B cell (primary cell): ENCODE results near the gene CPSF2. TPM values are rescaled to one million over a fixed set of nuclear protein-coding genes. Genes with fewer than 3 reads are reported as not detected.

ENCODE experiments used
- ATAC-seq: fragments of 200-7000 bp; cut with Tn5 transposase; one replicate; pipeline ENCODE4 v1.10.0; 2021; ENCODE audit warnings: low read depth, mild to moderate bottlenecking, moderate number of reproducible peaks, moderate library complexity
- CTCF ChIA-PET: fragments of 350-600 bp; sonication (Branson Sonifier 250); formaldehyde crosslinking; loops from one replicate; lab custom pipeline; 2021; ENCODE audit warnings: antibody characterized with exemption, inconsistent platforms; lab: Charles Lee
- POLR2A ChIA-PET: fragments of 350-600 bp; sonication (Branson Sonifier 250); formaldehyde crosslinking; loops from one replicate; lab custom pipeline; 2021; ENCODE audit warnings: antibody characterized with exemption; lab: Charles Lee
- DNase-seq: peaks from one replicate; pipeline ENCODE4 v3.0.0; 2013
- H2AFZ ChIP-seq: 2 replicates; pipeline ENCODE4 v1.6.1; 2012; ENCODE audit warnings: mild to moderate bottlenecking, low read depth, low read length; ENCODE audit not compliant: insufficient read depth, poor library complexity, severe bottlenecking
- H3K27ac ChIP-seq, 2 donors: 1 replicate in 1 of 2; 2 replicates in 1 of 2; pipeline ENCODE4 v1.5.1; 2012 to 2013; ENCODE audit warnings: low read length in 2 of 2, mild to moderate bottlenecking in 2 of 2, moderate library complexity in 1 of 2
- H3K27me3 ChIP-seq, 4 experiments: fragments of 200-600 bp in 1 of 4; sonication (generic) in 1 of 4; replicated peaks in 1 of 4; 1 replicate in 2 of 4; 2 replicates in 2 of 4; pipeline versions ENCODE4 v1.6.1 to v1.7.0; 2013 to 2016; ENCODE audit warnings: low read length in 3 of 4, mild to moderate bottlenecking in 2 of 4, mixed read lengths in 1 of 4, moderate library complexity in 1 of 4; ENCODE audit not compliant: insufficient read depth in 4 of 4, control insufficient read depth in 3 of 4; ENCODE audit errors: control extremely low read depth in 1 of 4
- H3K36me3 ChIP-seq, 2 experiments: replicated peaks in 1 of 2; 1 replicate in 1 of 2; 2 replicates in 1 of 2; pipeline versions ENCODE4 v1.6.1 to v1.7.1; 2013; ENCODE audit warnings: low read length in 1 of 2; ENCODE audit not compliant: insufficient read depth in 2 of 2, control insufficient read depth in 1 of 2; ENCODE audit errors: control extremely low read depth in 1 of 2, extremely low read depth in 1 of 2
- H3K4me1 ChIP-seq, 2 donors: fragments of 200-600 bp in 1 of 2; sonication (generic) in 1 of 2; 1 replicate in 1 of 2; 2 replicates in 1 of 2; pipeline versions ENCODE4 v1.5.1 to v1.6.1; 2013 to 2017; ENCODE audit warnings: low read length in 2 of 2; ENCODE audit not compliant: control insufficient read depth in 2 of 2, insufficient read depth in 2 of 2
- H3K4me2 ChIP-seq: replicated peaks from 2 replicates; pipeline ENCODE3; 2012; ENCODE audit warnings: mild to moderate bottlenecking, low read depth, low read length; ENCODE audit not compliant: poor library complexity, severe bottlenecking
- H3K4me3 ChIP-seq, 5 experiments: fragments of 200-600 bp in 1 of 5; sonication (generic) in 1 of 5; 1 replicate in 3 of 5; 2 replicates in 2 of 5; pipeline versions ENCODE4 v1.5.1 to v1.7.0; 2011 to 2016; ENCODE audit warnings: low read length in 4 of 5, mild to moderate bottlenecking in 4 of 5, low read depth in 2 of 5, control low read depth in 1 of 5, moderate library complexity in 1 of 5; ENCODE audit not compliant: insufficient read depth in 1 of 5; ENCODE audit errors: control extremely low read depth in 1 of 5, extremely low read depth in 1 of 5
- H3K79me2 ChIP-seq: fragments of 200-600 bp; sonication (generic); one replicate; pipeline ENCODE4 v1.6.0; 2016; ENCODE audit warnings: low read length; ENCODE audit not compliant: control insufficient read depth, insufficient read depth
- H3K9ac ChIP-seq: fragments of 200-600 bp; sonication (generic); 2 replicates; pipeline ENCODE4 v1.6.1; 2017; ENCODE audit warnings: mild to moderate bottlenecking, low read length, moderate library complexity
- H3K9me3 ChIP-seq, 3 donors: one replicate each; pipeline versions ENCODE4 v1.6.1 to v1.7.1; 2013; ENCODE audit warnings: low read length in 2 of 3; ENCODE audit not compliant: control insufficient read depth in 2 of 3, insufficient read depth in 1 of 3; ENCODE audit errors: control extremely low read depth in 1 of 3
- H4K20me1 ChIP-seq: 2 replicates; pipeline ENCODE4 v1.6.0; 2012; ENCODE audit warnings: mild to moderate bottlenecking, low read length; ENCODE audit not compliant: insufficient read depth, control insufficient read depth, poor library complexity, severe bottlenecking
- H3K27ac Mint-ChIP-seq: one replicate; pipeline ENCODE4 v1.8.0; 2021; ENCODE audit warnings: mixed read lengths
- H3K27me3 Mint-ChIP-seq: one replicate; pipeline ENCODE4 v1.8.0; 2021; ENCODE audit warnings: mixed read lengths
- H3K4me1 Mint-ChIP-seq: one replicate; pipeline ENCODE4 v1.8.0; 2021; ENCODE audit warnings: mixed read lengths
- H3K4me3 Mint-ChIP-seq: one replicate; pipeline ENCODE4 v1.8.0; 2021; ENCODE audit warnings: mixed read lengths
- H3K9me3 Mint-ChIP-seq: one replicate; pipeline ENCODE4 v1.8.0; 2022; ENCODE audit warnings: mixed read lengths; ENCODE audit not compliant: insufficient read depth
- EZH2 ChIP-seq: IDR thresholded peaks from 2 replicates; pipeline ENCODE4 v1.6.1; 2012; ENCODE audit warnings: borderline replicate concordance, low read depth, mild to moderate bottlenecking, moderate library complexity, low read length; ENCODE audit not compliant: insufficient read depth, poor library complexity, severe bottlenecking
- WGBS: methylation state at CpG from one replicate; pipeline ENCODE4 v1.1.5; 2013; ENCODE audit warnings: missing lambda C conversion rate; ENCODE audit not compliant: insufficient coverage; 5-methylcytosine and 5-hydroxymethylcytosine counted together
- intact Hi-C: fragments of 100-400 bp; cut with micrococcal nuclease; formaldehyde crosslinking; loops from one replicate; pipeline ENCODE4 v1.10.0; 2022
- polyA plus RNA-seq: library from polyadenylated mRNA; depleted of rRNA; stranded (reverse); fragments of >200 nt; gene quantifications from 2 replicates; pipeline ENCODE4 v1.2.3, GENCODE V29; 2012
- total RNA-seq, 2 donors: library from RNA; stranded (reverse); fragments of 120-200 nt in 1 of 2; gene quantifications; 1 replicate in 1 of 2; 2 replicates in 1 of 2; pipeline versions ENCODE4 v1.2.3 to v1.2.4, GENCODE V29; 2013 to 2022
- TF ChIP-seq, protein P1 (sequence below): fragments of 200-600 bp; IDR thresholded peaks from one replicate; pipeline ENCODE4 v1.8.0; 2022; ENCODE audit warnings: antibody characterized with exemption, mild to moderate bottlenecking

CPSF2 gene
- total and polyA plus RNA-seq, 2 donors (not counting 1 experiment from before 2014, with no cell fraction given) = 5.2 to 42.6 TPM

DNA sequence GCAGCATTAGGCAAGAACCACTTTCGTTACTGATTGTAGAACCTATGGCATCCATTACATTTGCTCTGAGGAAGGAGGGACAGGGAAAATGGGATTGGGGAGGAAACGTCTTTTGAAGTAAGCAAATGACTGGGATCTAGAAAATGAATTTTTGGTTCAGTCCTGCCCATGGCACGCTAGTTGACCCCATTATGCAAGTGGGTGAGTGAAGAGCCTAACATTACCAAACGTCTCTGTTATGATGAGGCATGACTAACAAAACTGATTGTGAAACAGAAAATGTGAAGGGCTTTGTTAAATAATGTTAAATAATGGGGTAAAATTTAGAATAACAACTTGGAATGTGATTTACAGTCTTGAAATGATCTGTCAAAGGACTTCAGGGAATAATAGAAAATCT is 38.9 kb downstream of the CPSF2 start:
- no peak overlapping the region for H3K27ac ChIP-seq
- Mint-ChIP-seq H3K4me1 (no peaks in the 10 kb centered on the region), H3K27ac (no peak overlapping the region), H3K4me3 (no peak overlapping the region), H3K27me3 (no peaks in the 10 kb centered on the region), H3K9me3 (peaks cover 3% of the 10 kb centered on the region)
- DNase-seq (no peak), ATAC-seq (no peak)
- intact Hi-C loops = no loop called here
- POLR2A ChIA-PET = no interaction called here
- no peak overlapping the region for H3K9ac ChIP-seq
- CTCF ChIA-PET = no interaction called here
- 74% methylated on average over 4 of the region's 4 CpGs for WGBS
- no peaks in the 10 kb centered on the region for H3K79me2 ChIP-seq
- H3K9me3 ChIP-seq = peaks cover 0 to 3% (median 3%) of the 10 kb centered on the region in 3 donors
- H3K4me1 ChIP-seq = no peaks in the 10 kb centered on the region
- TF ChIP-seq, protein P1, sequence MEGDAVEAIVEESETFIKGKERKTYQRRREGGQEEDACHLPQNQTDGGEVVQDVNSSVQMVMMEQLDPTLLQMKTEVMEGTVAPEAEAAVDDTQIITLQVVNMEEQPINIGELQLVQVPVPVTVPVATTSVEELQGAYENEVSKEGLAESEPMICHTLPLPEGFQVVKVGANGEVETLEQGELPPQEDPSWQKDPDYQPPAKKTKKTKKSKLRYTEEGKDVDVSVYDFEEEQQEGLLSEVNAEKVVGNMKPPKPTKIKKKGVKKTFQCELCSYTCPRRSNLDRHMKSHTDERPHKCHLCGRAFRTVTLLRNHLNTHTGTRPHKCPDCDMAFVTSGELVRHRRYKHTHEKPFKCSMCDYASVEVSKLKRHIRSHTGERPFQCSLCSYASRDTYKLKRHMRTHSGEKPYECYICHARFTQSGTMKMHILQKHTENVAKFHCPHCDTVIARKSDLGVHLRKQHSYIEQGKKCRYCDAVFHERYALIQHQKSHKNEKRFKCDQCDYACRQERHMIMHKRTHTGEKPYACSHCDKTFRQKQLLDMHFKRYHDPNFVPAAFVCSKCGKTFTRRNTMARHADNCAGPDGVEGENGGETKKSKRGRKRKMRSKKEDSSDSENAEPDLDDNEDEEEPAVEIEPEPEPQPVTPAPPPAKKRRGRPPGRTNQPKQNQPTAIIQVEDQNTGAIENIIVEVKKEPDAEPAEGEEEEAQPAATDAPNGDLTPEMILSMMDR = no peak
- no peak for TF ChIP-seq EZH2
- H3K27me3 ChIP-seq = no peaks in the 10 kb centered on the region
- H4K20me1 ChIP-seq = no peaks in the 10 kb centered on the region
- H3K36me3 ChIP-seq = peaks cover 16 to 40% of the 10 kb centered on the region in 2 experiments
- no peak overlapping the region for H3K4me3 ChIP-seq
- no peak overlapping the region for H3K4me2 ChIP-seq
- no peak overlapping the region for H2AFZ ChIP-seq

DNA sequence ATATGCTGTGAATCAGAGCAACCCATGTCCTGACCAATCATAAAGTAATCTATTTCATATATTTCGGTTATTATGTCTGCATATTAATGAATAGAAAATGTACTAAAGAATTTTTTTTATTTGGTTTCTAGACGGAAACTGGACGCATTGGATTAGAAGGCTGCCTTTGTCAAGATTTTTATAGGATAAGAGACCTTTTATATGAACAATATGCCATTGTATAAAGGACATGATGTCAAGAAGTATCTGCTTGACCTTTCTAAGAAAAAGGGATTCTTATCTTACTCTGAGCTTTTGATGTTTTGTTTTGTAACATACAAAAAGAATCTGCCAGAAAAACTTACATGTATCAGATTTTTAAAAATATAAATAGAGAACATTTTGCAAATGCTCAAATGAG is 39.8 kb downstream of the CPSF2 start:
- H3K27ac Mint-ChIP-seq = no peak overlapping the region
- no peak for TF ChIP-seq EZH2
- TF ChIP-seq, protein P1 = no peak
- no peak for DNase-seq

More for the DNA sequence above, 39.8 kb downstream of the CPSF2 start:
- Mint-ChIP-seq H3K4me1 (no peaks in the 10 kb centered on the region), H3K4me3 (no peak overlapping the region), H3K27me3 (no peaks in the 10 kb centered on the region), H3K9me3 (peaks cover 3% of the 10 kb centered on the region)
- intact Hi-C loops = no loop called here
- Histone ChIP-seq H3K27ac (no peak overlapping the region), H3K4me1 (no peaks in the 10 kb centered on the region), H3K4me3 (no peak overlapping the region), H2AFZ (no peak overlapping the region), H4K20me1 (no peaks in the 10 kb centered on the region), H3K9me3 (peaks cover 3% of the 10 kb centered on the region in 3 donors), H3K4me2 (no peak overlapping the region), H3K36me3 (peaks cover 14 to 32% of the 10 kb centered on the region in 2 experiments), H3K9ac (no peak overlapping the region), H3K27me3 (no peaks in the 10 kb centered on the region), H3K79me2 (no peaks in the 10 kb centered on the region)
- ChIA-PET POLR2A (no interaction called here), CTCF (no interaction called here)
- no CpG with 5 or more reads among the region's 3 CpGs for WGBS
- ATAC-seq = no peak
